SU-DHL-6 (cell line): ENCODE results near the gene SLC51A.

Experiments used
- EZH2phosphoT487 ChIP-seq: fragments of 200-600 bp; sonication (generic), shearing (Covaris generic); conservative IDR thresholded peaks from 2 replicates; pipeline ENCODE4 v1.6.1; 2018; ENCODE audit warnings: mild to moderate bottlenecking, antibody characterized with exemption, low read length, moderate library complexity, mixed read lengths
- TF ChIP-seq, protein P1 (sequence below): fragments of 200-600 bp; sonication (generic); IDR thresholded peaks from one replicate; pipeline ENCODE4 v1.5.1; 2017; ENCODE audit warnings: antibody characterized with exemption, mild to moderate bottlenecking, low read length, moderate library complexity; ENCODE audit not compliant: insufficient read depth, poor library complexity, severe bottlenecking

DNA sequence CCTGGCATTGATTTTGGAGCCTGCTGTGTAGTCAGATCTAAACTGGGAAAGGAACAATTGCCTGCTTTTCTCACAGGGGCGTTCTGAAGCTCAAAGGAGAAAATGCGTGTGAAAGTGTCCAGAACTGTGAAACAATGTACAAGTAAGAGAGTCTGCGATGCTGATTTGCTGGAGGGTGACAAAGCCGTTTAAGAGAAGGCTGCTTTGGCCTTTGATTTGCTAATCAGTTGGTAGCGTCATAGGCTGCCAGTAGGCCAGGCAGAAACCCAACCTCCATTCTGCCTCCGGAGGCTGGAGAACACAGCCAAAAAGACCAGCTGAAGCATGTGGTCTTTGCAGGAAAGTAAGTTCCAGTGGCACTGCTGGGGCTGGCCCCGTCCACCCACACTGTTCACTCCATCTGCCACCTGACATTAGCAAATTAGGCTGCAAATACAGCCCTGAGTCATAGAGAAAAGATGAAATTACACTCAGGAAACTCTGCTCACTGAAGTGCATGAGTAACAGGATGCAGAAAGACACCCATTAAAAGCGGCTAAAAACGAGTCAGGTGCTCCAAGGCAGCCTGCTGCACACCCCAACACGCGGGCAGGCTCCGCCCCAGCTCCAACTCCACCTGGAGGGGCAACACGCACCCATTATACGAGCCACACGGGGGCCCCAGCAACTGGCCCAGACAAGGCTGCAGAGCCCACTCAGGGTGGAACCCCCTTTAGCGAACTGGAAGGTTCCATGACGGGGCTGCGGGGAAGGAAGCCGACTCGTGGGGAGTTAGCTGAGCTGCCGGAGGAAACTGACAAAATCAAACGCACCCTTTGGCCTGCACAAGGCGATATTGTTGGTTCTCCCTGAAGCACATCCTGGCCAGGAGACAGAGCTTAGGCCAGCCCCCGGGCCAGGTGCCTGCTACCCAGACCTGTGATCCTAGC is 36.7 kb upstream of the SLC51A start:
- TF ChIP-seq, protein P1, sequence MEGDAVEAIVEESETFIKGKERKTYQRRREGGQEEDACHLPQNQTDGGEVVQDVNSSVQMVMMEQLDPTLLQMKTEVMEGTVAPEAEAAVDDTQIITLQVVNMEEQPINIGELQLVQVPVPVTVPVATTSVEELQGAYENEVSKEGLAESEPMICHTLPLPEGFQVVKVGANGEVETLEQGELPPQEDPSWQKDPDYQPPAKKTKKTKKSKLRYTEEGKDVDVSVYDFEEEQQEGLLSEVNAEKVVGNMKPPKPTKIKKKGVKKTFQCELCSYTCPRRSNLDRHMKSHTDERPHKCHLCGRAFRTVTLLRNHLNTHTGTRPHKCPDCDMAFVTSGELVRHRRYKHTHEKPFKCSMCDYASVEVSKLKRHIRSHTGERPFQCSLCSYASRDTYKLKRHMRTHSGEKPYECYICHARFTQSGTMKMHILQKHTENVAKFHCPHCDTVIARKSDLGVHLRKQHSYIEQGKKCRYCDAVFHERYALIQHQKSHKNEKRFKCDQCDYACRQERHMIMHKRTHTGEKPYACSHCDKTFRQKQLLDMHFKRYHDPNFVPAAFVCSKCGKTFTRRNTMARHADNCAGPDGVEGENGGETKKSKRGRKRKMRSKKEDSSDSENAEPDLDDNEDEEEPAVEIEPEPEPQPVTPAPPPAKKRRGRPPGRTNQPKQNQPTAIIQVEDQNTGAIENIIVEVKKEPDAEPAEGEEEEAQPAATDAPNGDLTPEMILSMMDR: no peak
- TF ChIP-seq EZH2phosphoT487: no peak
